CD14-positive monocyte (primary cell): ENCODE results near the gene ATP5PO. TPM values are rescaled to one million over a fixed set of nuclear protein-coding genes. Genes with fewer than 3 reads are reported as not detected.

Source experiments
- DNase-seq, 3 donors: peaks; one replicate each; pipeline ENCODE4 v3.0.0-alpha.2; 2011 to 2022
- H2AFZ ChIP-seq: 2 replicates; pipeline ENCODE4 v1.6.0; 2012; ENCODE audit warnings: mild to moderate bottlenecking, low read depth, low read length, inconsistent platforms; ENCODE audit not compliant: insufficient read depth, poor library complexity, severe bottlenecking
- H3K27ac ChIP-seq, 2 donors: 1 replicate in 1 of 2; 2 replicates in 1 of 2; pipeline ENCODE4 v1.5.1; 2012 to 2013; ENCODE audit warnings: low read length in 2 of 2, control low read depth in 1 of 2, inconsistent platforms in 1 of 2, low read depth in 1 of 2, mild to moderate bottlenecking in 1 of 2
- H3K27me3 ChIP-seq, 2 donors: one replicate each; pipeline versions ENCODE4 v1.6.0 to v1.6.1; 2011 to 2013; ENCODE audit warnings: low read length in 2 of 2; ENCODE audit not compliant: control insufficient read depth in 2 of 2, insufficient read depth in 2 of 2
- H3K36me3 ChIP-seq, 2 donors: replicated peaks in 1 of 2; 1 replicate in 1 of 2; 2 replicates in 1 of 2; pipeline versions ENCODE4 v1.5.1 to v1.6.1; 2012 to 2013; ENCODE audit warnings: low read length in 2 of 2, control low read depth in 1 of 2, inconsistent platforms in 1 of 2, mild to moderate bottlenecking in 1 of 2; ENCODE audit not compliant: insufficient read depth in 2 of 2, control insufficient read depth in 1 of 2
- H3K4me1 ChIP-seq, 2 donors: 1 replicate in 1 of 2; 2 replicates in 1 of 2; pipeline versions ENCODE4 v1.5.1 to v1.6.1; 2012 to 2013; ENCODE audit warnings: low read length in 2 of 2, control low read depth in 1 of 2, inconsistent platforms in 1 of 2, mild to moderate bottlenecking in 1 of 2, moderate library complexity in 1 of 2; ENCODE audit not compliant: insufficient read depth in 2 of 2, control insufficient read depth in 1 of 2
- H3K4me2 ChIP-seq: replicated peaks from 2 replicates; pipeline ENCODE3; 2012; ENCODE audit warnings: low read length, moderate library complexity, mild to moderate bottlenecking; ENCODE audit not compliant: poor library complexity, severe bottlenecking; ENCODE audit errors: extremely low read depth
- H3K4me3 ChIP-seq, 3 experiments: fragments of 200-600 bp in 1 of 3; sonication (generic) in 1 of 3; replicated peaks in 1 of 3; 1 replicate in 2 of 3; 2 replicates in 1 of 3; pipeline ENCODE4 v1.5.1; 2011 to 2013; ENCODE audit warnings: low read length in 3 of 3, mild to moderate bottlenecking in 3 of 3, control low read depth in 2 of 3, low read depth in 2 of 3, inconsistent platforms in 1 of 3, moderate library complexity in 1 of 3
- H3K79me2 ChIP-seq: 2 replicates; pipeline ENCODE4 v1.6.0; 2012; ENCODE audit warnings: mild to moderate bottlenecking, control low read depth, inconsistent platforms, low read length, moderate library complexity; ENCODE audit not compliant: insufficient read depth
- H3K9ac ChIP-seq: 2 replicates; pipeline ENCODE4 v1.6.0; 2017; ENCODE audit warnings: low read length, mild to moderate bottlenecking; ENCODE audit not compliant: insufficient read depth, poor library complexity, severe bottlenecking
- H3K9me3 ChIP-seq, 2 donors: replicated peaks in 1 of 2; 1 replicate in 1 of 2; 2 replicates in 1 of 2; pipeline versions ENCODE4 v1.5.1 to v1.6.1; 2012 to 2013; ENCODE audit warnings: low read length in 2 of 2, control low read depth in 1 of 2; ENCODE audit not compliant: control insufficient read depth in 1 of 2, insufficient read depth in 1 of 2
- H4K20me1 ChIP-seq: 2 replicates; pipeline ENCODE4 v1.6.0; 2012; ENCODE audit warnings: mild to moderate bottlenecking, low read length, control low read depth, moderate library complexity; ENCODE audit not compliant: insufficient read depth
- H3K27ac Mint-ChIP-seq, 7 donors: one replicate each; pipeline ENCODE4 v1.8.0; 2020; ENCODE audit warnings: mild to moderate bottlenecking in 7 of 7, mixed read lengths in 7 of 7, moderate library complexity in 6 of 7, inconsistent platforms in 2 of 7
- H3K27me3 Mint-ChIP-seq, 3 donors: one replicate each; pipeline ENCODE4 v1.8.0; 2021 to 2022; ENCODE audit warnings: low read depth in 3 of 3, mild to moderate bottlenecking in 3 of 3, mixed read lengths in 3 of 3, moderate library complexity in 3 of 3, inconsistent platforms in 1 of 3
- H3K36me3 Mint-ChIP-seq, 2 donors: one replicate each; pipeline ENCODE4 v1.8.0; 2020; ENCODE audit warnings: mixed read lengths in 2 of 2, inconsistent platforms in 1 of 2, mild to moderate bottlenecking in 1 of 2
- H3K4me1 Mint-ChIP-seq: one replicate; pipeline ENCODE4 v1.8.0; 2020; ENCODE audit warnings: mild to moderate bottlenecking, mixed read lengths
- H3K4me3 Mint-ChIP-seq, 2 donors: one replicate each; pipeline ENCODE4 v1.8.0; 2020; ENCODE audit warnings: mild to moderate bottlenecking in 2 of 2, mixed read lengths in 2 of 2, moderate library complexity in 1 of 2
- H3K9me3 Mint-ChIP-seq, 7 donors: one replicate each; pipeline ENCODE4 v1.8.0; 2020 to 2022; ENCODE audit warnings: mixed read lengths in 7 of 7, mild to moderate bottlenecking in 6 of 7, moderate library complexity in 6 of 7, inconsistent platforms in 2 of 7
- WGBS: methylation state at CpG from one replicate; pipeline ENCODE4 v1.1.5; 2013; ENCODE audit warnings: missing lambda C conversion rate; ENCODE audit not compliant: insufficient coverage; 5-methylcytosine and 5-hydroxymethylcytosine counted together
- intact Hi-C, 2 donors: fragments of 100-400 bp; cut with micrococcal nuclease; formaldehyde crosslinking; loops; one replicate each; pipeline versions ENCODE4 v1.15.0 to v1.15.1; 2023
- polyA plus RNA-seq, 3 donors: library from polyadenylated mRNA; depleted of rRNA in 1 of 3; unstranded in 2 of 3; stranded (reverse) in 1 of 3; fragments of 300-500 nt in 2 of 3; fragments of >200 nt in 1 of 3; fragmentation: Illumina TruSeq in 2 of 3; gene quantifications; 1 replicate in 2 of 3; 2 replicates in 1 of 3; pipeline ENCODE4 v1.2.3, GENCODE V29; 2012 to 2021
- TF ChIP-seq, protein P1 (sequence below): fragments of 200-600 bp; IDR thresholded peaks from one replicate; pipeline ENCODE4 v1.8.0; 2022; ENCODE audit warnings: antibody characterized with exemption, mild to moderate bottlenecking

The ATP5PO gene
- polyA plus RNA-seq, 3 donors, result 153 to 397 (median 393) TPM

DNA sequence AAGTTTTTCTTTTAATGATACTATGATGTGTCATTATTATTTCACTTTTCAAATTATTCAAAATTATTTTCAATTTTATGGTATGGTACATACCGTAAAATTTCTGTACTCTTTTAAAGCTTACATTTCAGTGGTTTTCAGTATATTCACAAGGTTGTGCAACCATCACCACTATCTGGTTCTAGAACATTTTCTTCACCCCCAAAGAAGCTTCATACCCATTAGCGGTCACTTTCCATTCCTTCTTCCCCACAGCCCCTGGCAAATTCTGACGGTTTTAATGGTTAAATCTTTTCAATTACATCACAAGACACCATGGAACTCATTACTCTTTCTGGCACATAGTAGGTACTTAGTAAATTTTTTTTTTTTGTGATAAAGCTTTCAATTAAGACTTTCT, 22.8 kb upstream of the ATP5PO start:
- H3K4me1 ChIP-seq, result peaks cover 23 to 34% of the 10 kb centered on the region in 2 donors
- no peaks in the 10 kb centered on the region for H3K9me3 ChIP-seq
- H3K4me3 ChIP-seq, result no peak overlapping the region
- no peaks in the 10 kb centered on the region for H3K27me3 ChIP-seq
- DNase-seq, result no peak
- no peaks in the 10 kb centered on the region for H3K36me3 ChIP-seq
- H3K79me2 ChIP-seq, result no peaks in the 10 kb centered on the region
- no peak overlapping the region for H3K9ac ChIP-seq
- no peak overlapping the region for H2AFZ ChIP-seq
- Mint-ChIP-seq H3K4me3 (no peak overlapping the region), H3K36me3 (peaks cover 0 to 2% of the 10 kb centered on the region in 2 donors), H3K9me3 (no peaks in the 10 kb centered on the region), H3K27me3 (no peaks in the 10 kb centered on the region), H3K27ac (peak overlapping the region in 6 of 7 donors; percentile 46 to 92 (median 84)), H3K4me1 (peaks cover 48% of the 10 kb centered on the region)
- no peak overlapping the region for H3K27ac ChIP-seq
- 21% methylated on average over 2 of the region's 3 CpGs for WGBS
- intact Hi-C loops, result loop anchor here (5.0 kb wide), 3 partner anchors 39 to 139 kb away; no protein-coding TSS in a partner anchor
- TF ChIP-seq, protein P1, sequence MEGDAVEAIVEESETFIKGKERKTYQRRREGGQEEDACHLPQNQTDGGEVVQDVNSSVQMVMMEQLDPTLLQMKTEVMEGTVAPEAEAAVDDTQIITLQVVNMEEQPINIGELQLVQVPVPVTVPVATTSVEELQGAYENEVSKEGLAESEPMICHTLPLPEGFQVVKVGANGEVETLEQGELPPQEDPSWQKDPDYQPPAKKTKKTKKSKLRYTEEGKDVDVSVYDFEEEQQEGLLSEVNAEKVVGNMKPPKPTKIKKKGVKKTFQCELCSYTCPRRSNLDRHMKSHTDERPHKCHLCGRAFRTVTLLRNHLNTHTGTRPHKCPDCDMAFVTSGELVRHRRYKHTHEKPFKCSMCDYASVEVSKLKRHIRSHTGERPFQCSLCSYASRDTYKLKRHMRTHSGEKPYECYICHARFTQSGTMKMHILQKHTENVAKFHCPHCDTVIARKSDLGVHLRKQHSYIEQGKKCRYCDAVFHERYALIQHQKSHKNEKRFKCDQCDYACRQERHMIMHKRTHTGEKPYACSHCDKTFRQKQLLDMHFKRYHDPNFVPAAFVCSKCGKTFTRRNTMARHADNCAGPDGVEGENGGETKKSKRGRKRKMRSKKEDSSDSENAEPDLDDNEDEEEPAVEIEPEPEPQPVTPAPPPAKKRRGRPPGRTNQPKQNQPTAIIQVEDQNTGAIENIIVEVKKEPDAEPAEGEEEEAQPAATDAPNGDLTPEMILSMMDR, result no peak
- H3K4me2 ChIP-seq, result no peak overlapping the region
- H4K20me1 ChIP-seq, result no peaks in the 10 kb centered on the region

DNA sequence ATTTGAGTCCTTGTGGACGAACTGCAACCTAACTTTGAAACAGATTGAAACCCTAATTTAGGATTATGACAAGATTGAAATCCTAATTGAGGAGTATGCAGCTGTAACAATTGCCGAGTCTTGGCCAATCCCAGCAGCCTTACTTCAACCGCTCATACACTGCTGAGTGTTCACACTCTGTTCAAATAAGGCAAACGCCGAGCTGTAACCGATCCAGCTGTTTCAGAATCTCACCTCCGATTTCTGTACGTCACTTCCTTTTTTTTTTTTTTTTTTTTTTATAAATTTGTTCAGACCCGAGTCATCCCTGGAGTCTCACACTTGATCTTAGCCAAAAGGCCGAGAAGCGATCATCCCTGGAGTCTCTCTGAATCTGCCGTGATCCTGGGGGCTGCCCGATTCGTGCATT, 22.3 kb upstream of the ATP5PO start:
- Histone ChIP-seq H3K27ac (peak overlapping the region; percentile 29 to 45), H3K4me1 (peaks cover 23 to 34% of the 10 kb centered on the region in 2 donors), H3K79me2 (no peaks in the 10 kb centered on the region), H2AFZ (peak overlapping the region; percentile 46), H3K36me3 (no peaks in the 10 kb centered on the region), H3K9me3 (no peaks in the 10 kb centered on the region), H3K4me2 (peak overlapping the region; percentile 50), H3K4me3 (peak overlapping the region; percentile 9 to 58 (median 15)), H3K27me3 (no peaks in the 10 kb centered on the region), H3K9ac (no peak overlapping the region), H4K20me1 (no peaks in the 10 kb centered on the region)
- TF ChIP-seq, protein P1, result no peak
- 0% methylated on average over 2 of the region's 14 CpGs for WGBS
- Mint-ChIP-seq H3K4me3 (peak overlapping the region; percentile 49 to 60), H3K27ac (peak overlapping the region; percentile 68 to 92 (median 84)), H3K27me3 (no peaks in the 10 kb centered on the region), H3K9me3 (no peaks in the 10 kb centered on the region), H3K36me3 (peaks cover 0 to 2% of the 10 kb centered on the region in 2 donors), H3K4me1 (peaks cover 48% of the 10 kb centered on the region)
- intact Hi-C loops, result loop anchor here (5.0 kb wide), 3 partner anchors 39 to 139 kb away; no protein-coding TSS in a partner anchor
- peak; percentile 58 to 74 (median 70) for DNase-seq
